ENCODE data around the gene AP1G1.

DNA sequence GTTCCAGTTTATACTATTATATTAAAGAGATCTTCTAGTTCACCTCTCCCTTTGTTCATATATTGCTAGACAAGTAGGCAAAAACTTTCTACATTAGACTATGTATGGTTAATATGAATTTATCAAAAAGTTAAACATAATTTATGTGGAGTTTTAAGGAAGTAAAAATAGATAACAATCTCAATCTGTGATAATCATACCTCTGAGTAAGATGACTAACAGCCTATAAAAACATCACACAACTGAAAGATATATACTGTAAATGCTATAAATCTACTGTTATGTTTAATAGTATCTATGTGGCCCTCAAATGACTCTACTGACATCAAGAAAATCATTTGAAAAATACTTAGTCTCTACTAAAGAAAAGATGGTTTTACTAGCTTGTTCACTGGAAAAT lies 37.1 kb downstream of the AP1G1 start:
- TF ChIP-seq, protein P1, sequence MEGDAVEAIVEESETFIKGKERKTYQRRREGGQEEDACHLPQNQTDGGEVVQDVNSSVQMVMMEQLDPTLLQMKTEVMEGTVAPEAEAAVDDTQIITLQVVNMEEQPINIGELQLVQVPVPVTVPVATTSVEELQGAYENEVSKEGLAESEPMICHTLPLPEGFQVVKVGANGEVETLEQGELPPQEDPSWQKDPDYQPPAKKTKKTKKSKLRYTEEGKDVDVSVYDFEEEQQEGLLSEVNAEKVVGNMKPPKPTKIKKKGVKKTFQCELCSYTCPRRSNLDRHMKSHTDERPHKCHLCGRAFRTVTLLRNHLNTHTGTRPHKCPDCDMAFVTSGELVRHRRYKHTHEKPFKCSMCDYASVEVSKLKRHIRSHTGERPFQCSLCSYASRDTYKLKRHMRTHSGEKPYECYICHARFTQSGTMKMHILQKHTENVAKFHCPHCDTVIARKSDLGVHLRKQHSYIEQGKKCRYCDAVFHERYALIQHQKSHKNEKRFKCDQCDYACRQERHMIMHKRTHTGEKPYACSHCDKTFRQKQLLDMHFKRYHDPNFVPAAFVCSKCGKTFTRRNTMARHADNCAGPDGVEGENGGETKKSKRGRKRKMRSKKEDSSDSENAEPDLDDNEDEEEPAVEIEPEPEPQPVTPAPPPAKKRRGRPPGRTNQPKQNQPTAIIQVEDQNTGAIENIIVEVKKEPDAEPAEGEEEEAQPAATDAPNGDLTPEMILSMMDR (IDR thresholded peaks at IDR 0.05): no peak
- TF ChIP-seq POLR2A (IDR thresholded peaks at IDR 0.05): no peak

All from right lobe of liver (tissue), 4 donors.